HG03354 (cell line): ENCODE results near the gene CEACAM19.
"Not testable (repeated sequence)": the region's sequence is repeated elsewhere in the genome, so short reads cannot be mapped to it uniquely, and the experiment has no call there.

Experiments used
- ATAC-seq: cut with Tn5 transposase; IDR thresholded peaks from one replicate; pipeline ENCODE4 v1.9.1; 2021; ENCODE audit warnings: mild to moderate bottlenecking; ENCODE audit not compliant: unreplicated experiment, poor library complexity, severe bottlenecking

CEACAM19 gene, protein sequence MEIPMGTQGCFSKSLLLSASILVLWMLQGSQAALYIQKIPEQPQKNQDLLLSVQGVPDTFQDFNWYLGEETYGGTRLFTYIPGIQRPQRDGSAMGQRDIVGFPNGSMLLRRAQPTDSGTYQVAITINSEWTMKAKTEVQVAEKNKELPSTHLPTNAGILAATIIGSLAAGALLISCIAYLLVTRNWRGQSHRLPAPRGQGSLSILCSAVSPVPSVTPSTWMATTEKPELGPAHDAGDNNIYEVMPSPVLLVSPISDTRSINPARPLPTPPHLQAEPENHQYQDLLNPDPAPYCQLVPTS

DNA sequence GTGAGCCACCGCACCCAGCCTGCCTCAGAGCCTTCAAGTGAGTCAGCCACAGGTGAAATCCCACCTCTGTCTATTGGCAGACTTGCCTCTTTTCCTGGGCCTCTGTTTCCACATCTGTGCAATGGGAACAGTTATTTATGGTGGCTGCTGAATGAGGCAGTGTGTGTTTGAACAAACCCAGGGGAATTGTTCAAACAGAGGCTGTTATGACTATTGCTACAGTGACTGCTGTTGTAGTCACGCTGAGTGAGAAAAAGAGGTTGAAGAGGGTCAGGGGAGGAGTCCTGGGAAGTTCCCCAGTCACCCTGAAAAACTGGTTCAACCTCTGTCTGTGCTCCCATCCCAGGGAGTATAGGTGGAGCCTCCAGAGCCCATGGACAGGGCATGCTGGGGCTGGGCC is at the start of gene CEACAM19:
TSS of gene CEACAM19 (plus strand) at position 83 of the 400 bp plus-strand sequence. CDS start 450 bp downstream, outside the sequence.
- ATAC-seq: no peak

DNA sequence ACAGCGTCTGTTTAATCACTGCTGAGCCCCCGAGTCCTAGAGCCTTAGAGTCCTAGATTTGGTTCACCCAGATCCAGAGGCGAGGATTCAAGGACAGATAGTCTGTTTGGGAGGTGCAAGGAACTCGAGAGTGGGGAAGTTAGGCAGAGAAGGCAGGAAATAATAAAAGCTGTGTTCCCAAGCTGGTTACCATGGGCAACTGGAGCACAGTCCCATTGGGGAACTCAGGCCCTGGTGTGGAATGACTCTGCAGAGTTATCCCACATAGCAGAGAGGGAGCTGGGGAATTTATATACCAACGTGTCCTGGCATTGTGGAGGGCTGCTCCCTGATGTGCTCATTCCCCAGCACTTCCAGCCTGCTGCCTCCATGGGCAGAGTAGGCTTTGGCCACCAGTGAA is 48.2 kb upstream of the CEACAM19 start:
- ATAC-seq: no peak

DNA sequence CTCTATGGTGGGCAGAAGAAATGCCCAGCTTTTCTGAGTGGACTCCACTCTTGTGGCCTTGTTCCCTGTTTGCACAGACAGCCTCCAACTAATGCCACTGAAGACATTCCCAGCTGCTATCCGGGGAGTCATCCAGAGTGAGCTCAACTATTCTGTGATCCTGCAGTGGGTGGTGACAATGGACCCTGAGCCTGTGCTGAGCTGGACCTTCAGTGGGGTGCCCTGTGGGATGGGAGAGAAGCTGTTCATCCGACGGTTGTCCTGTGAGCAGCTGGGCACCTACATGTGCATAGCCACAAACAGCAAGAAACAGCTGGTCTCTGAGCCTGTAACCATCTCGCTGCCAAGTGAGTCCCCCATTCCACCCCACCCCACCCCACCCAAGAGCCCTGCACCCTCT is 47.7 kb upstream of the CEACAM19 start:
- ATAC-seq: no peak

DNA sequence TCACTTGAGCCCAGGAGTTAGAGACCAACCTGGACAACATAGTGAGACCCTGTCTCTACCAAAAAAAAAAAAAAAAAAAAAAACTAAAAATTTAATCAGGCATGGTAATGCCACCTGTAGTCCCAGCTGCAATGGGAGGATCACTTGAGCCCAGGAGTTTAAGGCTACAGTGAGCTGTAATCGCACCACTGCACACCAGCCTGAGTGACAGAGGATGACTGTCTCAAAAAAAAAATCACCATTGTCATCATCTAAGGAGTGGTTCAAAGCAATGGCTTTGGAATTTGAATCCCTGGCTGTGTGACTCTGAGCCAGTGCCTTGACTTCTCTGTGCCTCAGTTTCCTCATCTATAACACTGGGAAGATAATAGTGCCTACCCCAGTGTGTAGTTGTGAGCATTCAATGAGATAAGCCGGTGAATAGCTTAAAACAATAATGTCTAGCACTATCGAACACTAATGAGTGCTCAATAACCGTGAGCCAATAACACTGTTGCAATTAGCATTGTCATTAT is 46.4 kb upstream of the CEACAM19 start:
- ATAC-seq: no peak

DNA sequence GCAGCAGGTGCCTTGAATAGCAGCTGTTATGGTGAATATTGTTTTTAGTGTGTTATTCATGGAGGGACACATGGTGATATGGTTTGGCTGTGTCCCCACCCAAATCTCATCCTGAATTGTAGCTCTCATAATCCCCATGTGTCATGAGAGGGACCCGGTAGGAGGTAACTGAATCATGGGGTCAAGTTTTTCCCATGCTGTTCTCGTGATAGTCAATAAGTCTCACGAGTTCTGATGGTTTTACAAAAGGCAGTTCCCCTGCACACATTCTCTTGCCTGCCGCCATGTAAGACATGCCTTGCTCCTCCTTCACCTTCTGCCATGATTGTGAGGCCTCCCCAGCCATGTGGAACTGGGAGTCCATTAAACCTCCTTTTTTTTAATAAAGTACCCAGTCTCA is 45.6 kb upstream of the CEACAM19 start:
- not testable (repeated sequence) for ATAC-seq

DNA sequence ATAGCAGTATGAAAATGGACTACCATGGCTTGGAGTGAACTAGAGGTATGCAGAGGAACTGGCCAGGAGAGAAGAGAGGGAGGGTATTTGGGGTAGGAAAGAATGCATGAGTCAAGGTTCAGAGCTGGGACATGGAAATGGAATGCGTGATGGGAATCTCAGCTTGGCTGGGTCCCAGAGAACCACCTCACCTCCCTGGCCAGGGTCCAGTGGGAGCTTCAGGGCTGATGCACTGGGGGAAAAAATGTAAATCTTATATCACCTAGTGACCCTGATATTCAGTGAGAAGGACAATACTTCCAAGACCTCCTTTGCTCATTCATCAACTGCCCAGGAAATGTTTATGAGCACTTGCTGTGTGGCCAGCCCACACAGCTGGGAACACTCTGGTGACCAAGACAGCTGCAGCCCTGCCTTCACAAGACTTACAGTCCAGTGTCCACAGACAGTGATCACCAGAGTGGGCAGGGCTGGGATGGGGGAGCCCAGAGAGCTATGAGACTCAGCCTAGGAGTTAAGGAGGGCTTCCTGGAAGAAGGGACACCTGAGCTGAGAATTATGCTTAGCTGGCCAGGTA is 45.1 kb upstream of the CEACAM19 start:
- no peak for ATAC-seq

DNA sequence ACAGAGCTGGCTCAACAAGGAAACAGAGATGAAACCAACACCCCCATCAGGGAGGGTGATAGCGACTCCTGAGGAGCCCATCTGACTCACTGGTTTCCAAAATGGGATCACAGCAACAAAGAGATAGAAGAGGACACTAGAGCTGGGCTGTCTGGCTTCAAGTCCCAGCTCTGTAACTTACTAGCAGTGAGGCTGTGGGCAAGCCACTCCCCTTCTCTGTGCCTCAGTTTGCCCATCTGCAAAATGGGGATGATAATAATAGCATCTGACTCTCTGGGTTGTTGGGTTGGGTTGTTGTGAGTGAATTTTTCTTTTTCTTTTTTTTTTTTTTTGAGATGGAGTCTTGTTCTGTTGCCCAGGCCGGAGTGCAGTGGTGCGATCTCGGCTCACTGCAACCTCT is 43.7 kb upstream of the CEACAM19 start:
- no peak for ATAC-seq

DNA sequence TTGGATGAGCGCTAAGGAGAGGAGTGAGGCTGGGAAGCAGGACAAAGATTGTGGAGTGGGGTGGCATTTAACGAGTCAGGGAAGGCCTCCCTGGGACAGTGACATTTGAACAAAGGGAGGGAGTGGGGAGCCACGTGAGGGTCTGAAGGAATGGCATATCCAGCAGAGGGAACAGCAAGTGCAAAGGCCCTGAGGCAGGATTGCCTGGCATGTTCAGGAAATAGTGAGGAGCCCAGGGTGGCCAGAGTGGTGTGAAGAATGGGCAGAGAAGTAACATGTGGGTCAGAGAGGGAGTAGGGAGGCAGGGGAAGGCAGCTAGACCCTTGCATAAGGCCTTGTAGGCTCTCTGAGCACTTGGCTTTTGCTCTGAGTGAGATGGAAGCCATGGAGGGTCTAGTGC is 42.5 kb upstream of the CEACAM19 start:
- ATAC-seq: no peak

DNA sequence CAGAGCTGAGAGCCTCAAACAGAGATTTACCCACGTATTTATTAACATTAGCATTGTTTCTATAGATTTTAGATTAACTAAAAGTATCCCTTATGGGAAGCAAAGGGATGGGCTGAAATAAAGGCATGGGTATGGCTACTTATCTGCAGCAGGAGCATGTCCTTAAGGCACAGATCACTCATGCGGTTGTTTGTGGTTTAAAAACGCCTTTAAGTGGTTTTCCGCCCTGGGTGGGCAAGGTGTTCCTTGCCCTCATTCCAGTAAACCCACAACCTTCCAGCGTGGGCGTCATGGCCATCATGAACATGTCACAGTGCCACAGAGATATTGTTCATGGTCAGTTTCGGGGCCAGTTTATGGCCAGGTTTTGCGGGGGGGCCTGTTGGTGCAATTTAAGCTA is 39.7 kb upstream of the CEACAM19 start:
- not testable (repeated sequence) for ATAC-seq

DNA sequence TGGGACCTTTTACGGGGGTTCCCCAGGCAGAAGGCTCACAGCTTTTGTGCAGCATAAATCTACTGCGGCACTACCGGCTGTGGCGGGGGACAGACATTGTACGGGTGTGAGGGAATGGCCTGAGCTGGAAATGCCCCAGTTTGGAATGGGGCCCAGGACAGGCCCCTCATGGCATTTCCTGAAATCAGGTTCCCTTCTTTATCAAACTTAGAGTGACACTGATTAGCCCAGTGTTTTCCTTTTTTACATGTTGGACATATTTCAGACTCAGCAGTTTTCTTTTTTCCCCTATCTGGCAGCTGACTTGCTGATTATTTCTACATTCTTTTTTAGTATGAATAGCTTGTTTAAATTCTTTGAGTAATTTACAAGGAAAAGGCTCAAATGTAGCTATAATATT is 37.2 kb upstream of the CEACAM19 start:
- ATAC-seq: not testable (repeated sequence)

DNA sequence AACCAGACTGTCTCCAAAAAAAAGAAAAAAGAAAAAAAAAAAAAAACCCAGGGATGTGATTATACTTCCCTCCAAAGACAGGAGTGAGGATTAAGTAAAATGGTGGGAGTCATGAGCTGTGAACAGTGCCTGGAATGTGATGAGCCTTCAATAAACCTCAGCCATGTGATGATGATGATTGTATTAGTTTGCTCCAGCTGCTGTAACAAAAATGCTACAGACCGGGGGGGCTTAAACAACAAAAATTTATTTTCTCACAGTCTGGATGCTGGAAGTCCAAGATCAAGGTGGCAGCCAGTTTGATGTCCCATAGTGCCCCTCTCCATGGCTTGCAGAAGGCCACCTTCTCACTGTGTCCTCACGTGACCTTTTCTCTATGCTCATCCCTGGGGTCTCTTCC is 36.5 kb upstream of the CEACAM19 start:
- ATAC-seq: no peak

DNA sequence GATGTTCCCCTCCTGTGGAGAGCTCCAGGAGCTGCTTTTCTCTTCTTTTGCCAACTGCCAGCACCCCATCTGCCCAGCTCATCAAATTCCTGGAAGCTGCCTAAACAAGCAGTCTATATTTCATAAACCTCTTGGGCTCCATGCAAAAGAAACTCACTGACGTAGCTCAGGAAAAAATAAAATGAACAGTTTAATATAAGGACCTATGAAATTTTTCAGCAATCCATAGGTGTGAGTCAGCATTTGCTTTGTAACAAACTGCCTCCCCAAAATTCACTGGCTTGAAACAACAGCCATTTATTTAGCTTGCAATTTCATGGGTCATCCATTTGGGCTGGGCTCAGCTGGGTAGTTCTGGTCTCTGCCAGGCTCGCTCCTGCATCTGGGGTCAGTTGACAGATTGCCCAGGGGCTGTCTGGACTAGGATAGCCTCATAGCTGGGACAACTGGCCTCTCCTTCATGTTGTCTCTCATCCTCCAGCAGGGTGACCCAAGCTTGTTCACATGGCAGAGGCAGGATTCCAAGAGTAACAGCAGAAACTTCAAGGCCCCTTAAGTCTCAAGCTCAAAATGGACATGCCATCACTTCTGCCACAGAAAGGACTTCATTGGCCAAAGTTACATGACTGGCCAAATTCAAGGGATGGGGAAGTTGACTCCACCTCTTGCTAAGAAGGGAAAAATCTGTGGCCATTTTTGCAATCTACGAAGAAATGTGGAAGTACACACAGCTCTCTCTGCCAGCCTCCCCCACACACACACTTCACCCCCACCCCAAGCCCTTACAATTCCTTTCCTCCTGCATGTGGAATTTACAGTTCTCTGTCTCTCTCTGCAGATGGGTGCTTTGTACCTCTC is 35.5 kb upstream of the CEACAM19 start:
- no peak for ATAC-seq

DNA sequence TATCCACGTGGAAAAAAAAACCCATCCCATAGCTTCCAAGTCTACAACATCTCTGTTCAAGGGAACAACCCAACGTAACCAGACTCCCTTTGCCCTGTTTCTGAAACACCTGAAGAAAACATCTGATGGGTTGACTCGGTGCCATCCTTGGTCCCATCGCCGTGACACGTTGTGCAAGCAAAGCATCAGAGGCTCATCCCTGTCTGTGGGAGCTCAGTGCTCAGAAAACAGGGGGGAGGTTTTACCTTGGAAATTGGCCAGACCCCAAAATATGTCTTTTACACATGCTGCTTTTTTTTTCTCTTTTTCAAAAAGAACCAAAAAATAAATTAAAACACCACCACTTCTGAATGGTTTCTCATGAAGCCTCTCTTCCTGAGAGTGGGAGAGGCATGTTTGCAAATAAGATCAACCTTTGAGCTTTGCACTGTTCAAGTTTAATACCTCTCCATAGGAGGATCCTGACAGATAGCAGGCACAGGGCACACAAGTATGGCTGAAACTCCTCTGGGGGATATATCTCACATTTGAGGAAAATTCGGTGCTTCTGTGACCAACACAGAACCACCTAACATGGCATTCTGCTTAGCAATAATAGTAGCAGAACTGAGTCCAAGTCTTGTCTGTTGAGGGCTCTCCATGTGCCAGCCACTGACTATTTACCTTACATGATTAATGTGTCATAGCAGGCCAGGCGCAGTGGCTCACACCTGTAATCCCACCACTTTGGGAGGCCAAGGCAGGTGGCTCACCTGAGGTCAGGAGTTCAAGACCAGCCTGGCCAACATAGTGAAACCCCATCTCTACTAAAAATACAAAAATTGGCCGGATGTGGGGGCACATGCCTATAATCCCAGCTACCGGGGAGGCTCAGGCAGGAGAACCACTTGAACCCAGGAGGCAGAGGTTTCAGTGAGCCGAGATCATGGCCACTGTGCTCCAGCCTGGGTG is 34.6 kb upstream of the CEACAM19 start:
- no peak for ATAC-seq

DNA sequence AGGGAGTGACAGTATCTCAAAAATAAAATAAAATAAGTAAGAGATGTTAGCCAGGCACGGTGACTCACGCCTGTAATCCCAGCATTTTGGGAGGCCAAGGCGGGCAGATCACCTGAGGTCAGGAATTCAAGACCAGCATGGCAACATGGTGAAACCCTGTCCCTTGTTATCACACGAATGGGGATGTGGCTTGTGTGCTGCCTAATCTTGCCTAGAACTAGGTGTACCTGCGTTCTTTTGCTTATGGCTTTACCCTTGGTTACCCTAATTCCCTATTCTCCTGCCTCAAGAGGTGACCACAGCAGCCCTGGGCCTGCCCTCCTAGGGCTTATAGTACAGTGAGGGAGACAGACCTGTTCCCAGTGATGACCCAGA is 33.9 kb upstream of the CEACAM19 start:
- no peak for ATAC-seq

DNA sequence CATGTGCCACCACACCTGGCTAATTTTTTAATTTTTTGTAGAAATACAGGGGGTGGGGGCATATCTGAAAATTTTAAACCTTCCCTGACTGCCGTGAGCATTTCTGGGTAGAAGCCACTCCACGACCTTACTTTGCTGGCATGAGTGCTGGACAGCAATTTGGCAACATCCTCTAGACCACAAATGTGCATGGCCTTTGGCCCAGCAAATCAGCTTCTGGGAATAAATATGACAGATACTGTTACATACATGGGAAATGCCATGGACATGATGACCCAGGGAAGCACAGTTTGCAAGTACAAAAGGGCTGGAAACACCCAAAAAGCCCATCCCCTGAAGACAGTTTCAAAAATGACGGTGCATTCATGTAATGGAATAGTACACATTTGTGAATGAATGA is 30.8 kb upstream of the CEACAM19 start:
- ATAC-seq: no peak

DNA sequence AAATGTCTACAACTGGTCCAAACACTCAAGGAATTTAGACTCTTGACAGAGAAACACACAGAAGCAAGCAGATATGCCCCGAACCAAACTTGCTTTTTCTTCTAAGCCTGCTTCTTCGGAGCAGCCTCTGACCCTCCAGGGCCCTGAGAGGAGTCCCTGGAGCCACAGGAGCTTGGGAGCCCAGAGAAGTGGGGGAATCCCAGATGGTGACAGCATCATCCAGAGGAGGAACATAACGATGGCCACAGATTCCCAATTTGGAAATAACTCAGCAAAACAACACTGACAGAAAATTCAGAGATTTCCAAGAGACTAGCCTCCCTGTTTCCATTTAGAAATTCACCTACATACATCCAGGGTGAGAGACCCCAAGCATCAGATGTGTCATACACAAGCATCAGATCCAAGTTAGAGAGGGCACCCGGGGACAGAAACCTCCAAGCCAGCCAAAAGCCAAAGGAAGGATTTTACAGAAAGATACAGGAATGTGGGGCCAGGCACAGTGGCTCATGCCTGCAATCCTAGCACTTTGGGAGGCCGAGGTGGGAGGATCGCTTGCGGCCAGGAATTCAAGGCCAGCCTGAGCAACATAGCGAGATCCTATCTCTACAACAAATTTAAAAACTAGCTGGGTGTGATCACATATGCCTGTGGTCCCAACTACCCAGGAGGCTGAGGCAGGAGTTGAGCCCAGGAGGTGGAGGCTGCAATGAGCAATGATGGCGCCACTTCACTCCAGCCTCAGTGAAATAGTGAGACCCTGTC is 29.6 kb upstream of the CEACAM19 start:
- no peak for ATAC-seq

DNA sequence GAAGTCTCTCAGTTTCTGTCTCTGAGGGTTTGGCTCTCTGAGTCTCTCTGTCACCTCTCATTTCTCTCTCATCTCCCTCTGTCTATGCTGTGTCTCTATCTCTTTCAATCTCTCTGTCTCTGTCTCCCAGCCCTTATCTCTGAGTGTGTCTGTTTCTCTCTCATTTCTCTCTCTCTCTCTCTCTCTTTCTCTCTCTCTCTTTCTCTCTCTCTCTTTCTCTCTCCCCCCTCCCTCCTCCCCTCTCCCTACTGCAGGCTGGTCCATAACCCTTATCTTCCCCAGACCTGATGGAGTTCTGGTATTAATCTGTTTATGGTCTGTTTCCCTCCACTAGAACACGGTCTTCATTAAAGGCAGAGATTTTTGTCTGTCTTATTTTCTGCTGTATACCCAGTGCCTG is 28.9 kb upstream of the CEACAM19 start:
- ATAC-seq: no peak

DNA sequence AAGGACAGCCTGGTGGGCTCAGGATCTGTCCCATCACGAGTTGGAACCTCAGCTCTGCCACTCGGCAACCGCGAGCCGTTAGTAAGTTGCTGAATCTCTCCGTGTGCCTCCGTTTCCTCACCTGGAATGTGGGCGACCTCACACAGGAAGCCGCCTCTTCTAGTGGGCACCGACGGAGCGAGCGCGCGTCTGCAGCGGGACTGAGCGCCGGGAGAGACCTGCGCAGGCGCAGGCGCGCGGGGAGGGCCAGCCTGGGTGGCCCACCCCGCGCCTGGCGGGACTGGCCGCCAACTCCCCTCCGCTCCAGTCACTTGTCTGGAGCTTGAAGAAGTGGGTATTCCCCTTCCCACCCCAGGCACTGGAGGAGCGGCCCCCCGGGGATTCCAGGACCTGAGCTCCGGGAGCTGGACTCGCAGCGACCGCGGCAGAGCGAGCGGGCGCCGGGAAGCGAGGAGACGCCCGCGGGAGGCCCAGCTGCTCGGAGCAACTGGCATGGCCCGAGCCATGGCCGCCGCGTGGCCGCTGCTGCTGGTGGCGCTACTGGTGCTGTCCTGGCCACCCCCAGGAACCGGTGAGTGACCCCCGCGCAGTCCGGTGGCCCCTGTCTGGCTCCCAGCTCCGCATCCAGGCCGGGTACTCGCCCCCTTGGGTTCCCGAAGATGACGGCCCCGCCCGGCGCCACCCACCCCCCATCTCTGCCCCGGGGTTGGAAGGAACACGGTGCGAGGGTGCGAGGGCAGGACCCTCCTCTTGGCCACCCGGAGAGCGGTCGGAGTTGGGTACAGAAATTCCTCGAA is 27.5 kb upstream of the CEACAM19 start, which contains the start of gene PVR:
TSS of gene PVR (plus strand) at position 306 of the 797 bp plus-strand sequence. CDS start at position 493, 187 bp downstream.
- ATAC-seq: no peak
